Type B pancreatic cell (in vitro differentiated cells): ENCODE results near the gene HLA-G. TPM values are rescaled to one million over a fixed set of nuclear protein-coding genes. Genes with fewer than 3 reads are reported as not detected.

ENCODE experiments used
- DNase-seq: peaks from one replicate; pipeline ENCODE4 v3.0.0; 2021; ENCODE audit warnings: mixed read lengths; ENCODE audit not compliant: unreplicated experiment; ENCODE audit errors: extremely low spot score
- H3K27ac Mint-ChIP-seq: 2 replicates; pipeline ENCODE4 v1.8.0; 2021; ENCODE audit warnings: mild to moderate bottlenecking, mixed read lengths
- H3K27me3 Mint-ChIP-seq: 2 replicates; pipeline ENCODE4 v1.8.0; 2021; ENCODE audit warnings: mixed read lengths
- H3K36me3 Mint-ChIP-seq: 2 replicates; pipeline ENCODE4 v1.8.0; 2021; ENCODE audit warnings: mixed read lengths
- H3K4me1 Mint-ChIP-seq: one replicate; pipeline ENCODE4 v1.8.0; 2021; ENCODE audit warnings: mixed read lengths; ENCODE audit not compliant: unreplicated experiment
- H3K4me3 Mint-ChIP-seq: 2 replicates; pipeline ENCODE4 v1.8.0; 2021; ENCODE audit warnings: mild to moderate bottlenecking, mixed read lengths
- H3K9me3 Mint-ChIP-seq: 2 replicates; pipeline ENCODE4 v1.8.0; 2021; ENCODE audit warnings: mixed read lengths
- CTCF ChIP-seq: fragments of 200-600 bp; sonication (generic); conservative IDR thresholded peaks from 2 replicates; pipeline ENCODE4 v1.5.0; 2021; ENCODE audit warnings: antibody characterized with exemption, mild to moderate bottlenecking
- total RNA-seq: library from RNA; stranded (reverse); gene quantifications from 2 replicates; pipeline ENCODE4 v1.2.1, GENCODE V29; 2021; ENCODE audit warnings: low replicate concordance

Gene HLA-G
- total RNA-seq, 1 donor from 2014 or later: 4.6 TPM

- no peaks in the 10 kb centered on the region for H3K4me1 Mint-ChIP-seq
- DNase-seq: no peak
- H3K4me3 Mint-ChIP-seq: no peak overlapping the region
- no peaks in the 10 kb centered on the region for H3K9me3 Mint-ChIP-seq
- H3K27ac Mint-ChIP-seq: no peak overlapping the region
- H3K27me3 Mint-ChIP-seq: peaks cover 62% of the 10 kb centered on the region
- no peaks in the 10 kb centered on the region for H3K36me3 Mint-ChIP-seq
- TF ChIP-seq CTCF: no peak
Observed at GRCh38 chr6:29797966-29798365, 29.7 kb upstream of the HLA-G start.

GRCh38 chr6:29800254-29800653, 27.4 kb upstream of the HLA-G start:
- TF ChIP-seq CTCF: no peak
- Mint-ChIP-seq H3K36me3 (no peaks in the 10 kb centered on the region), H3K27me3 (peaks cover 45% of the 10 kb centered on the region), H3K9me3 (peaks cover 2% of the 10 kb centered on the region), H3K4me3 (no peak overlapping the region), H3K27ac (no peak overlapping the region), H3K4me1 (no peaks in the 10 kb centered on the region)
- DNase-seq: no peak

GRCh38 chr6:29806387-29806786, 21.2 kb upstream of the HLA-G start:
- DNase-seq: no peak
- H3K4me1 Mint-ChIP-seq: no peaks in the 10 kb centered on the region
- no peak overlapping the region for H3K4me3 Mint-ChIP-seq
- TF ChIP-seq CTCF: no peak
- peaks cover 55% of the 10 kb centered on the region for H3K27me3 Mint-ChIP-seq
- no peak overlapping the region for H3K27ac Mint-ChIP-seq
- peaks cover 4% of the 10 kb centered on the region for H3K9me3 Mint-ChIP-seq
- H3K36me3 Mint-ChIP-seq: no peaks in the 10 kb centered on the region

GRCh38 chr6:29809249-29809648, 18.4 kb upstream of the HLA-G start:
- Mint-ChIP-seq H3K36me3 (no peaks in the 10 kb centered on the region), H3K4me3 (no peak overlapping the region), H3K27ac (no peak overlapping the region), H3K27me3 (peaks cover 58% of the 10 kb centered on the region), H3K4me1 (no peaks in the 10 kb centered on the region), H3K9me3 (peaks cover 4% of the 10 kb centered on the region)
- no peak for TF ChIP-seq CTCF
- DNase-seq: no peak

- H3K27ac Mint-ChIP-seq: no peak overlapping the region
- H3K9me3 Mint-ChIP-seq: peaks cover 1% of the 10 kb centered on the region
- H3K27me3 Mint-ChIP-seq: peaks cover 51% of the 10 kb centered on the region
- H3K4me3 Mint-ChIP-seq: no peak overlapping the region
- H3K4me1 Mint-ChIP-seq: no peaks in the 10 kb centered on the region
- no peak for TF ChIP-seq CTCF
- no peak for DNase-seq
- H3K36me3 Mint-ChIP-seq: no peaks in the 10 kb centered on the region
Observed at GRCh38 chr6:29810371-29810770, 17.3 kb upstream of the HLA-G start.

- H3K27ac Mint-ChIP-seq: no peak overlapping the region
- DNase-seq: no peak
- no peak overlapping the region for H3K4me3 Mint-ChIP-seq
- no peak for TF ChIP-seq CTCF
- H3K4me1 Mint-ChIP-seq: no peaks in the 10 kb centered on the region
- H3K36me3 Mint-ChIP-seq: no peaks in the 10 kb centered on the region
- H3K27me3 Mint-ChIP-seq: peaks cover 43% of the 10 kb centered on the region
- no peaks in the 10 kb centered on the region for H3K9me3 Mint-ChIP-seq
Observed at GRCh38 chr6:29811377-29811776, 16.2 kb upstream of the HLA-G start.
